ENCODE measurements around the gene EPHB6. TPM values are rescaled to one million over a fixed set of nuclear protein-coding genes. Genes with fewer than 3 reads are reported as not detected.

Gene EPHB6
- total RNA-seq, 1 experiment from 2014 or later, result 39.2 TPM

DNA sequence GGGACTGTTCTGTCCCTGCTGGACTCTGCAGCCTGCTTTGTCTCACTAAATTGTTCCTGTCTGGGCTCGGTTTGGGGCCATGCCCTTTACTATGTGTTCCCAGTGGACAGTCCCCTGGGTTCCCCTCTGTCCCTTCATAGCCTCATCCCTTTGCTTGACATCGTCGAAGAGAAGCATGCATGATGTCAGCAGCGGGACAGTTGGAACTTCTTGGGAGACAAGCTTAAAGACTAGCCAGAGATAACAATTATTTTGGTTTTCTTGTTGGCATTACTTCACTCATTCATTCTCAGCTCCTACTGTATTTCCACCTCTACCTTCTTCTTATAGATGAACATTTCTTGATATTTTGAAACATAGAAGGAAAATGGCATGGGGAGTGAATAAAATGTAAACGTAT lies 2.7 kb downstream of the EPHB6 start:
- no peak overlapping the region for H3K27ac ChIP-seq
- H3K79me2 ChIP-seq (ENCODE audit: low read depth), result peaks cover 32% of the 10 kb centered on the region
- no peaks in the 10 kb centered on the region for H3K9me3 ChIP-seq (ENCODE audit: insufficient read depth, low read depth)
- no peaks in the 10 kb centered on the region for H3K27me3 ChIP-seq (ENCODE audit: insufficient read depth, low read depth)
- BruUV-seq (replicated peaks), result no TSS peak
- H2AFZ ChIP-seq, result no peak overlapping the region
- no peaks in the 10 kb centered on the region for H3K9me2 ChIP-seq (ENCODE audit: insufficient read depth)
- no peak for DNase-seq
- H3F3A ChIP-seq (ENCODE audit: insufficient read depth, low read depth), result peaks cover 19% of the 10 kb centered on the region
- no peak for TF ChIP-seq EZH2 (IDR thresholded peaks at IDR 0.05; ENCODE audit: low read depth)
- TF ChIP-seq, protein P1, sequence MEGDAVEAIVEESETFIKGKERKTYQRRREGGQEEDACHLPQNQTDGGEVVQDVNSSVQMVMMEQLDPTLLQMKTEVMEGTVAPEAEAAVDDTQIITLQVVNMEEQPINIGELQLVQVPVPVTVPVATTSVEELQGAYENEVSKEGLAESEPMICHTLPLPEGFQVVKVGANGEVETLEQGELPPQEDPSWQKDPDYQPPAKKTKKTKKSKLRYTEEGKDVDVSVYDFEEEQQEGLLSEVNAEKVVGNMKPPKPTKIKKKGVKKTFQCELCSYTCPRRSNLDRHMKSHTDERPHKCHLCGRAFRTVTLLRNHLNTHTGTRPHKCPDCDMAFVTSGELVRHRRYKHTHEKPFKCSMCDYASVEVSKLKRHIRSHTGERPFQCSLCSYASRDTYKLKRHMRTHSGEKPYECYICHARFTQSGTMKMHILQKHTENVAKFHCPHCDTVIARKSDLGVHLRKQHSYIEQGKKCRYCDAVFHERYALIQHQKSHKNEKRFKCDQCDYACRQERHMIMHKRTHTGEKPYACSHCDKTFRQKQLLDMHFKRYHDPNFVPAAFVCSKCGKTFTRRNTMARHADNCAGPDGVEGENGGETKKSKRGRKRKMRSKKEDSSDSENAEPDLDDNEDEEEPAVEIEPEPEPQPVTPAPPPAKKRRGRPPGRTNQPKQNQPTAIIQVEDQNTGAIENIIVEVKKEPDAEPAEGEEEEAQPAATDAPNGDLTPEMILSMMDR (conservative IDR thresholded peaks at IDR 0.05), result no peak
- peaks cover 51% of the 10 kb centered on the region for H3K4me1 ChIP-seq (replicated peaks; ENCODE audit: insufficient read depth)
- intact Hi-C loops (cut with micrococcal nuclease; ENCODE audit: unreplicated experiment), result no loop called here
- peak overlapping the region; percentile 81; the same call in 1 of the 2 replicates for H3K4me2 ChIP-seq
- H3K4me3 ChIP-seq, result no peak overlapping the region
- H4K20me1 ChIP-seq (ENCODE audit: insufficient read depth), result no peaks in the 10 kb centered on the region
- ChIA-PET CTCF (interaction anchor here (0.6 to 1.7 kb wide), 3 partner anchors 44 to 470 kb away, joined by 3 to 9 read pairs (median 4); no protein-coding TSS in a partner anchor), POLR2A (ENCODE audit: unreplicated experiment) (no interaction called here)
- H3K36me3 ChIP-seq (ENCODE audit: low read depth), result peaks cover 10% of the 10 kb centered on the region; the same call in 1 of the 2 replicates

GRCh38 chr7:142859411-142859810 lies 4.5 kb downstream of the EPHB6 start:
- H3K27ac ChIP-seq, result no peak overlapping the region
- POLR2A ChIA-PET (ENCODE audit: unreplicated experiment), result no interaction called here
- no peaks in the 10 kb centered on the region for H4K20me1 ChIP-seq (ENCODE audit: insufficient read depth)
- H3K79me2 ChIP-seq (ENCODE audit: low read depth), result peaks cover 32% of the 10 kb centered on the region
- no peaks in the 10 kb centered on the region for H3K9me2 ChIP-seq (ENCODE audit: insufficient read depth)
- peaks cover 10% of the 10 kb centered on the region; the same call in 1 of the 2 replicates for H3F3A ChIP-seq (ENCODE audit: insufficient read depth, low read depth)
- H3K9me3 ChIP-seq (ENCODE audit: insufficient read depth, low read depth), result no peaks in the 10 kb centered on the region
- no peaks in the 10 kb centered on the region for H3K27me3 ChIP-seq (ENCODE audit: insufficient read depth, low read depth)
- CTCF ChIA-PET, result no interaction called here
- no peak overlapping the region for H3K4me2 ChIP-seq
- TF ChIP-seq EZH2 (IDR thresholded peaks at IDR 0.05; ENCODE audit: low read depth), result no peak
- TF ChIP-seq, protein P1 (conservative IDR thresholded peaks at IDR 0.05), result no peak
- no TSS peak for BruUV-seq (replicated peaks)
- H3K36me3 ChIP-seq (ENCODE audit: low read depth), result peaks cover 14% of the 10 kb centered on the region; the same call in 1 of the 2 replicates
- H3K4me1 ChIP-seq (replicated peaks; ENCODE audit: insufficient read depth), result peaks cover 40% of the 10 kb centered on the region
- no peak overlapping the region for H3K4me3 ChIP-seq
- DNase-seq, result no peak
- no peak overlapping the region for H2AFZ ChIP-seq
- intact Hi-C loops (cut with micrococcal nuclease; ENCODE audit: unreplicated experiment), result no loop called here

DNA sequence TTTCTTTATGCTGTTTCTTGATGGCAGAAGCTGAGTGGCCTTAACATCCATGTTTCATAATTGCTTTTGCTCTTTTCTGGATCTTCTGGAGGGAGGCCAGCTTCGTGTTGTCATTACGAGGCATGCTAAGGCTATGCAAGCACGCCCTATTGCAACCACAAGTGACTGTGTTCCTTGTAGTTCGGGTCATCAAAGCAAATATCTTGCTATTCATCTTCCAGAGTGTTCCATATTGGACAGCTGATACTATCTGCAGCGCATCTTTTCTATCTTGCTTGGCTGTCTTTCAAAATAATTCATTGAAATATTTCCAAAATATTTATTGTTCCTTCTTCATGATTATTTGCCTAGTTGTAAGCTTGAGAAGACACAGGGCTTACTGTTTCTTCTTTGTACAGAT lies 5.0 kb downstream of the EPHB6 start:
- H3K36me3 ChIP-seq (ENCODE audit: low read depth), result peaks cover 14% of the 10 kb centered on the region; the same call in 1 of the 2 replicates
- POLR2A ChIA-PET (ENCODE audit: unreplicated experiment), result no interaction called here
- H3K4me3 ChIP-seq, result no peak overlapping the region
- BruUV-seq (replicated peaks), result no TSS peak
- H3K79me2 ChIP-seq (ENCODE audit: low read depth), result peaks cover 32% of the 10 kb centered on the region
- no peaks in the 10 kb centered on the region for H3K9me2 ChIP-seq (ENCODE audit: insufficient read depth)
- DNase-seq, result peak; percentile 40 to 61
- H2AFZ ChIP-seq, result no peak overlapping the region
- no peaks in the 10 kb centered on the region for H3K27me3 ChIP-seq (ENCODE audit: insufficient read depth, low read depth)
- H3K4me1 ChIP-seq (replicated peaks; ENCODE audit: insufficient read depth), result peaks cover 40% of the 10 kb centered on the region
- H4K20me1 ChIP-seq (ENCODE audit: insufficient read depth), result no peaks in the 10 kb centered on the region
- H3K4me2 ChIP-seq, result no peak overlapping the region
- no peak overlapping the region for H3K27ac ChIP-seq
- CTCF ChIA-PET, result no interaction called here
- intact Hi-C loops (cut with micrococcal nuclease; ENCODE audit: unreplicated experiment), result no loop called here
- peaks cover 10% of the 10 kb centered on the region; the same call in 1 of the 2 replicates for H3F3A ChIP-seq (ENCODE audit: insufficient read depth, low read depth)
- TF ChIP-seq, protein P1 (conservative IDR thresholded peaks at IDR 0.05), result no peak
- no peak for TF ChIP-seq EZH2 (IDR thresholded peaks at IDR 0.05; ENCODE audit: low read depth)
- H3K9me3 ChIP-seq (ENCODE audit: insufficient read depth, low read depth), result no peaks in the 10 kb centered on the region

Measured in PC-9 (cell line).